ENCODE results near the gene SDF4.
A peak's percentile ranks its signal among the peaks of the same experiment; 100 is the strongest.

Gene SDF4, protein sequence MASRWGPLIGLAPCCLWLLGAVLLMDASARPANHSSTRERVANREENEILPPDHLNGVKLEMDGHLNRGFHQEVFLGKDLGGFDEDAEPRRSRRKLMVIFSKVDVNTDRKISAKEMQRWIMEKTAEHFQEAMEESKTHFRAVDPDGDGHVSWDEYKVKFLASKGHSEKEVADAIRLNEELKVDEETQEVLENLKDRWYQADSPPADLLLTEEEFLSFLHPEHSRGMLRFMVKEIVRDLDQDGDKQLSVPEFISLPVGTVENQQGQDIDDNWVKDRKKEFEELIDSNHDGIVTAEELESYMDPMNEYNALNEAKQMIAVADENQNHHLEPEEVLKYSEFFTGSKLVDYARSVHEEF

DNA sequence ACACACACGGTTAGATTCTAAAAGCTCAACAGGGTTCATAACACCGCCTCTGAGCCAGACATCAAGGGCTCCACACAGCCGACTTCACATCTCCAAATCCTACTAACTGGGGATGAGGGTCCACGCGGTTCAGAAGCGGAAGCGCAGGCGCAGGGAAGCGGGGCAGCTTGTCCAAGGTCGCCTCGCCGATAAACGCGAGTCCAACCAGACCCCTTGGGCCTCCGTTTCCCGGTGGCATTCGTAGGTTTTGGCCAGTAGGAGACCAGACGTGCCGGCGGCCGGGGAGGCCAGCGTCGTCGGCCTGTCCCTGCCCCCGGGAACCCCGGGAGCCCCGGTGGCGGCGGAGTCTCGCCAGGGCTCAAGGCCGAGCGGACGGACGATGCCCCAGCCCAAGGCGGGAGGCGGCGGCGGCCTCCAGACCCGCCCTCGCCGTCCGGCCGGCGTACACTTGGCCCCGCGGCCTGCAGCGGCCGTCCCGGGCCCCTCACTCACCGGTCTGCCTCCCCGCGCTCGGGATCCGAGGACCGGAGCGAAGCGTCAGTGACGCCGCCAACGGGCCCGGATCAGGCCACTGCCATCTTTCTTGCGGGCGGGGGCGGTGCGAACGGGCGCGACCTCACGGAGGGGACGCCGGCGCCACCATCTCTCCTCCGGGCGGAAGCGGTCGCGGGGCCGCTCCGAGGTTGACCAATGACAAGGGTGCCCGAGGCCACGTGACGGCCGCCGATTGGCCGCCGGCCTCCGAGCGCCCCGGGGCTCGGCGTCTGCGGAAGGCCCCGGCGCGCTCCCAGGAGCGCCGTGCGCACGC, at the start of gene SDF4:
Gene SDF4 (minus strand): TSS at position 602 of the 808 bp plus-strand sequence. CDS start 3,229 bp downstream, outside the sequence.
- TF ChIP-seq, protein P1, sequence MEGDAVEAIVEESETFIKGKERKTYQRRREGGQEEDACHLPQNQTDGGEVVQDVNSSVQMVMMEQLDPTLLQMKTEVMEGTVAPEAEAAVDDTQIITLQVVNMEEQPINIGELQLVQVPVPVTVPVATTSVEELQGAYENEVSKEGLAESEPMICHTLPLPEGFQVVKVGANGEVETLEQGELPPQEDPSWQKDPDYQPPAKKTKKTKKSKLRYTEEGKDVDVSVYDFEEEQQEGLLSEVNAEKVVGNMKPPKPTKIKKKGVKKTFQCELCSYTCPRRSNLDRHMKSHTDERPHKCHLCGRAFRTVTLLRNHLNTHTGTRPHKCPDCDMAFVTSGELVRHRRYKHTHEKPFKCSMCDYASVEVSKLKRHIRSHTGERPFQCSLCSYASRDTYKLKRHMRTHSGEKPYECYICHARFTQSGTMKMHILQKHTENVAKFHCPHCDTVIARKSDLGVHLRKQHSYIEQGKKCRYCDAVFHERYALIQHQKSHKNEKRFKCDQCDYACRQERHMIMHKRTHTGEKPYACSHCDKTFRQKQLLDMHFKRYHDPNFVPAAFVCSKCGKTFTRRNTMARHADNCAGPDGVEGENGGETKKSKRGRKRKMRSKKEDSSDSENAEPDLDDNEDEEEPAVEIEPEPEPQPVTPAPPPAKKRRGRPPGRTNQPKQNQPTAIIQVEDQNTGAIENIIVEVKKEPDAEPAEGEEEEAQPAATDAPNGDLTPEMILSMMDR (IDR thresholded peaks at IDR 0.05; ENCODE audit: low read depth, low read length): no peak

DNA sequence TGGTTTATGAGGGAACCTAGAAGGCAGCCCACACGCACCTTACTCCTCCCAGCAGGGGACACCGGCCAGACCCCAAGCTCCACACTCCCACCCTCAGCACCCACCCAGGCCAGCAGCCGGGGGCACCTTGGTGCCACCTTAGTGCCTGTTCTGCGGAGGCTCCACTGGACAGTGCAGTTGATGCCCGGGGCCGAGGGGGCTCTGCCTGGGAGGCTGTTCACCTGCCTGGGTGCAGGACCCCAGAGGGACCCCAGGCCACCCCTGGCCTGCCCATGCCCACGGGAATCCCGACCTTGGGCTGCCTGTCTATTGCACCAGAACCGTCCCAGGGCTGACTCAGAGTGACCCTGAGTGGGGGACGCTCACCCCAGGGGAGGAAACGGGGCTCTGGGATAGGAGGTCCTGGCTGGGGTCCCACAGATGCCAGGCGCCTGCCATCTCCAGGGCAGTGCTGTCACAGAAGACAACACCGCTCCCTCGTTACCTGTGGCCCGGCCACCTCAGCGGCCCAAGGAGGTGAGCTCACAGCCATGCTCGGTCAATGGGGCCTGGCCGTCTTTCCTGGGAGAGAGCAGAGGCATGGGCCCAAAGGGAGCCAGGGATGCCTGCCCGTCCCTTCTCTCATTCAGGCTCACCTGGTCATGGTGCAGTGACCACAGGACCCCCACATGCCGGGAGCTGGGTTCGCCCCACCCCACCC, 49.1 kb upstream of the SDF4 start:
- no peak for DNase-seq (ENCODE audit: extremely low read depth, low read depth)
- TF ChIP-seq, protein P1 (IDR thresholded peaks at IDR 0.05; ENCODE audit: low read depth, low read length): no peak

More for the DNA sequence above, at the start of gene SDF4:
- DNase-seq (ENCODE audit: extremely low read depth, low read depth): peak; percentile 92

DNA sequence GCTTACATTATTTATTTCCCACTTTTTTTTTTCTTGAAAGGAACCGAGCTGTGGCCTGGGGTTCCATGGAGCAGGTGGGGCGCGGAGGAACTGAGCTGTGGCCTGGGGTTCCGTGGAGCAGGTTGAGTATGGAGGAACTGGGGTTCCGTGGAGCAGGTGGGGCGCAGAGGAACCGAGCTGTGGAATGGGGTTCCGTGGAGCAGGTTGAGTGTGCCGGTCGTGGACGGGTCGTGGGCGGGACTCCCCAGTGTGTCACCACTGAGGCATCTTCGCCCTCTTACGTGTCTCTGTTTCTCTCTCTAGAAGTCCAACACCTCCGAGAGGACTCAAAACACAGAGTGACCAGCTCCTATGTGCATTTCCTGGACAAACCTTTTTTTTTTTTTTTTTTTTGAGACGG, 47.2 kb upstream of the SDF4 start:
- TF ChIP-seq, protein P1 (IDR thresholded peaks at IDR 0.05; ENCODE audit: low read depth, low read length): no peak
- DNase-seq (ENCODE audit: extremely low read depth, low read depth): no peak

DNA sequence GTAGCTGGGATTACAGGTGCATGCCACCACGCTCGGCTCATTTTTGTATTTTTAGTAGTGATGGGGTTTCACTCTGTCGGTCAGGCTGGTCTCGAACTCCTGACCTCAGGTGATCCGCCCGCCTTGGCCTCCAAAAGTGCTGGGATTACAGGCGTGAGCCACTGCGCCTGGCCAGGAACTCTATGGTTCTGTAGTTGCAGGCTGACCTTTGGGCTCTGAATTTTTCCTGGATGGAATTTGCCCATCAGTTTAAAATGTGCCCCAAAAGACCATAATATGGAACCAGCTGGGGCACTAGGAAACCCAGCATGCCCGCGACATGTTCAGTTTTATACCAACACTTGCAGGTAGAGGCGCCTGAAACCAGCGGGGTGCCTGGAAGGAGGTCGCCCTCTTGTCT, 46.8 kb upstream of the SDF4 start:
- TF ChIP-seq, protein P1 (IDR thresholded peaks at IDR 0.05; ENCODE audit: low read depth, low read length): no peak
- no peak for DNase-seq (ENCODE audit: extremely low read depth, low read depth)

DNA sequence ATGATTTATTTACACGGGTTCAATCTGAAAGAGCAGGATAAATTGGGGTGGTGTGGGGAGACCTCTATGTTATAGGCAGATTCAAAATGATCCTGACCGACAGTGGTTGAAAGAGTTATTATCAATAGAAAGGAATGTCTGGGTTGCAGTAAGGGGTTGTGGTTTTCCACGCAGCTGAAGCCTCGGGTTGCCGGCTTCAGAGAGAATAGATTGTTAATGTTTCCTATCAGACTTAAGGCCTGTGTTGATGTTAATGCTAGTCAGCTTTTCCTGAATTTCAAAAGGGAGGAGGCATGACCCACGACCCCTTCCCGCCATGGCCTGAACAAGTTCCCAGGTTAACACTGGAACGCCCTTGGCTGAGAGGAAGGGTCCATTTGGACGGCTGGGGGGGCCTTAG, 44.0 kb upstream of the SDF4 start:
- TF ChIP-seq, protein P1 (IDR thresholded peaks at IDR 0.05; ENCODE audit: low read depth, low read length): no peak
- DNase-seq (ENCODE audit: extremely low read depth, low read depth): no peak

DNA sequence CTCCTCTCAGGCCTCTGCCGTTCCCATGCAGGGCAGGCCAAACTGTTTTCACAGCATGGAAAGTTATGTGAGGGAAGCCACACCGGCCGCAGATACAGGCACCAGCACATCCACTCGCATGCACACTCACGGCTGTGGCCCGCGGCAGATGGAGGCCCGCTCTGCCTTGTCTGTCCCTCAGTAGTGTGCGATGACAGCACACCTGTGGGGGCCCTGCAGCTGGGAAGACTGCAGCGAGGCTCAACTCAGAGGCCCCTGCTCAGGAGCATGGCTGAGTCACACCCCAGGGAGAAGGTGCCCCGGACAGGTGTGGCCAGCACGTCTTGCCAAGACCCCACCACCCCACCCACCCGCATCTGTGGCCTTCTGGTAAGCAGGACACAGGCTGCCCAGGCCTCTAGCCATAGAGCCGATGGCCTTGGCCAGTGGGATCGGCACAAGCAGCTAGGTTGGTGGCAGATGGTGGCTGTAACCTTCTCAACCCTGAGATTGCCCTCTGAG, 43.2 kb upstream of the SDF4 start:
- DNase-seq (ENCODE audit: extremely low read depth, low read depth): no peak
- TF ChIP-seq, protein P1 (IDR thresholded peaks at IDR 0.05; ENCODE audit: low read depth, low read length): no peak
